Liver (tissue), 9 donors: Measurements from ENCODE around the gene SORBS2. TPM values are rescaled to one million over a fixed set of nuclear protein-coding genes. Genes with fewer than 3 reads are reported as not detected.

ENCODE experiments used
- DNase-seq: peaks from one replicate; pipeline ENCODE4 v3.0.0-alpha.2; 2017; ENCODE audit warnings: low spot score
- H3K27ac ChIP-seq, 2 donors: one replicate each; pipeline ENCODE4 v1.7.0; 2013; ENCODE audit warnings: inconsistent platforms in 2 of 2, low read length in 2 of 2, control low read depth in 1 of 2, low read depth in 1 of 2, mild to moderate bottlenecking in 1 of 2
- H3K27me3 ChIP-seq, 4 donors: one replicate each; pipeline versions ENCODE4 v1.6.1 to v1.7.0; 2013; ENCODE audit warnings: low read length in 3 of 4, inconsistent platforms in 1 of 4, mild to moderate bottlenecking in 1 of 4, moderate library complexity in 1 of 4; ENCODE audit not compliant: control insufficient read depth in 4 of 4, insufficient read depth in 4 of 4
- H3K36me3 ChIP-seq, 4 donors: one replicate each; pipeline versions ENCODE4 v1.6.1 to v1.7.0; 2013; ENCODE audit warnings: low read length in 3 of 4, mild to moderate bottlenecking in 3 of 4, low read depth in 1 of 4, moderate library complexity in 1 of 4; ENCODE audit not compliant: control insufficient read depth in 4 of 4, insufficient read depth in 3 of 4
- H3K4me1 ChIP-seq, 4 donors: one replicate each; pipeline versions ENCODE4 v1.6.1 to v1.7.0; 2013; ENCODE audit warnings: low read length in 3 of 4, mild to moderate bottlenecking in 3 of 4, moderate library complexity in 1 of 4; ENCODE audit not compliant: control insufficient read depth in 4 of 4, insufficient read depth in 4 of 4
- H3K4me3 ChIP-seq, 3 donors: one replicate each; pipeline versions ENCODE4 v1.6.1 to v1.7.0; 2013; ENCODE audit warnings: low read length in 3 of 3, control low read depth in 1 of 3, low read depth in 1 of 3, mild to moderate bottlenecking in 1 of 3
- H3K9ac ChIP-seq, 2 donors: one replicate each; pipeline ENCODE4 v1.7.0; 2013; ENCODE audit warnings: low read length in 2 of 2, mild to moderate bottlenecking in 2 of 2, moderate library complexity in 2 of 2, control low read depth in 1 of 2, low read depth in 1 of 2
- H3K9me3 ChIP-seq, 4 donors: one replicate each; pipeline versions ENCODE4 v1.6.1 to v1.7.0; 2013; ENCODE audit warnings: low read length in 3 of 4; ENCODE audit not compliant: control insufficient read depth in 4 of 4
- EGR1 ChIP-seq, 2 donors: IDR thresholded peaks; 2 replicates each; pipeline ENCODE4 v1.6.1; 2016 to 2018; ENCODE audit warnings: antibody characterized with exemption in 2 of 2, low read depth in 2 of 2
- FOXA1 ChIP-seq: IDR thresholded peaks from 2 replicates; pipeline ENCODE4 v1.6.1; 2016; ENCODE audit warnings: antibody characterized with exemption
- GABPA ChIP-seq, 2 donors: IDR thresholded peaks in 1 of 2; conservative IDR thresholded peaks in 1 of 2; 2 replicates each; pipeline ENCODE4 v1.6.1; 2016; ENCODE audit warnings: antibody characterized with exemption in 2 of 2, mild to moderate bottlenecking in 1 of 2, moderate library complexity in 1 of 2
- NR2F2 ChIP-seq: IDR thresholded peaks from 2 replicates; pipeline ENCODE4 v1.6.1; 2016; ENCODE audit warnings: antibody characterized with exemption
- RAD21 ChIP-seq, 2 donors: IDR thresholded peaks; 2 replicates each; pipeline ENCODE4 v1.6.1; 2016; ENCODE audit warnings: antibody characterized with exemption in 2 of 2, mild to moderate bottlenecking in 2 of 2
- TAF1 ChIP-seq: conservative IDR thresholded peaks from 2 replicates; pipeline ENCODE4 v1.6.1; 2016; ENCODE audit warnings: antibody characterized with exemption, mild to moderate bottlenecking
- YY1 ChIP-seq: IDR thresholded peaks from 2 replicates; pipeline ENCODE4 v1.6.1; 2016; ENCODE audit warnings: antibody characterized with exemption, mild to moderate bottlenecking
- WGBS: extraction: QIAGEN DNeasy Blood & Tissue Kit; methylation state at CpG from one replicate; pipeline ENCODE4 v1.1.7; 2013; 5-methylcytosine and 5-hydroxymethylcytosine counted together
- polyA plus RNA-seq, 2 donors: library from polyadenylated mRNA; stranded (reverse) in 1 of 2; unstranded in 1 of 2; fragments of 200-250 nt in 1 of 2; fragments of >200 nt in 1 of 2; fragmentation: Nextera tagmentation in 1 of 2; extraction: Ambion mirVana in 1 of 2; gene quantifications; one replicate each; pipeline versions ENCODE4 v1.2.1 to v1.2.3, GENCODE V29; 2013 to 2015
- total RNA-seq, 2 donors: library from RNA; depleted of rRNA; stranded (reverse); fragments of >200 nt; gene quantifications; one replicate each; pipeline ENCODE4 v1.2.3, GENCODE V29; 2014
- TF ChIP-seq, protein P1 (sequence below): IDR thresholded peaks from 2 replicates; pipeline ENCODE4 v1.6.1; 2016; ENCODE audit warnings: antibody characterized with exemption
- TF ChIP-seq, protein P2 (sequence below): IDR thresholded peaks from 2 replicates; pipeline ENCODE4 v1.6.1; 2016; ENCODE audit warnings: antibody characterized with exemption
- donor health status: healthy.
- donor health status: healthy.
- donor health status: healthy.
- donor health status: healthy.
- donor health status: healthy.

SORBS2 gene
- total and polyA plus RNA-seq, 4 donors: 23.3 to 136 (median 59.6) TPM

- TF ChIP-seq, protein P1, sequence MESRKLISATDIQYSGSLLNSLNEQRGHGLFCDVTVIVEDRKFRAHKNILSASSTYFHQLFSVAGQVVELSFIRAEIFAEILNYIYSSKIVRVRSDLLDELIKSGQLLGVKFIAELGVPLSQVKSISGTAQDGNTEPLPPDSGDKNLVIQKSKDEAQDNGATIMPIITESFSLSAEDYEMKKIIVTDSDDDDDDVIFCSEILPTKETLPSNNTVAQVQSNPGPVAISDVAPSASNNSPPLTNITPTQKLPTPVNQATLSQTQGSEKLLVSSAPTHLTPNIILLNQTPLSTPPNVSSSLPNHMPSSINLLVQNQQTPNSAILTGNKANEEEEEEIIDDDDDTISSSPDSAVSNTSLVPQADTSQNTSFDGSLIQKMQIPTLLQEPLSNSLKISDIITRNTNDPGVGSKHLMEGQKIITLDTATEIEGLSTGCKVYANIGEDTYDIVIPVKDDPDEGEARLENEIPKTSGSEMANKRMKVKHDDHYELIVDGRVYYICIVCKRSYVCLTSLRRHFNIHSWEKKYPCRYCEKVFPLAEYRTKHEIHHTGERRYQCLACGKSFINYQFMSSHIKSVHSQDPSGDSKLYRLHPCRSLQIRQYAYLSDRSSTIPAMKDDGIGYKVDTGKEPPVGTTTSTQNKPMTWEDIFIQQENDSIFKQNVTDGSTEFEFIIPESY: no peak
- TF ChIP-seq GABPA (IDR thresholded peaks at IDR 0.05 in 1 of 2, conservative IDR thresholded peaks at IDR 0.05 in 1 of 2) (no peak), TAF1 (no peak), YY1 (no peak), FOXA1 (no peak), NR2F2 (no peak)
- TF ChIP-seq, protein P2, sequence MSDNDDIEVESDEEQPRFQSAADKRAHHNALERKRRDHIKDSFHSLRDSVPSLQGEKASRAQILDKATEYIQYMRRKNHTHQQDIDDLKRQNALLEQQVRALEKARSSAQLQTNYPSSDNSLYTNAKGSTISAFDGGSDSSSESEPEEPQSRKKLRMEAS: no peak
Observed at GRCh38 chr4:185852961-185853360, 41.0 kb upstream of the SORBS2 start (continued).

DNA sequence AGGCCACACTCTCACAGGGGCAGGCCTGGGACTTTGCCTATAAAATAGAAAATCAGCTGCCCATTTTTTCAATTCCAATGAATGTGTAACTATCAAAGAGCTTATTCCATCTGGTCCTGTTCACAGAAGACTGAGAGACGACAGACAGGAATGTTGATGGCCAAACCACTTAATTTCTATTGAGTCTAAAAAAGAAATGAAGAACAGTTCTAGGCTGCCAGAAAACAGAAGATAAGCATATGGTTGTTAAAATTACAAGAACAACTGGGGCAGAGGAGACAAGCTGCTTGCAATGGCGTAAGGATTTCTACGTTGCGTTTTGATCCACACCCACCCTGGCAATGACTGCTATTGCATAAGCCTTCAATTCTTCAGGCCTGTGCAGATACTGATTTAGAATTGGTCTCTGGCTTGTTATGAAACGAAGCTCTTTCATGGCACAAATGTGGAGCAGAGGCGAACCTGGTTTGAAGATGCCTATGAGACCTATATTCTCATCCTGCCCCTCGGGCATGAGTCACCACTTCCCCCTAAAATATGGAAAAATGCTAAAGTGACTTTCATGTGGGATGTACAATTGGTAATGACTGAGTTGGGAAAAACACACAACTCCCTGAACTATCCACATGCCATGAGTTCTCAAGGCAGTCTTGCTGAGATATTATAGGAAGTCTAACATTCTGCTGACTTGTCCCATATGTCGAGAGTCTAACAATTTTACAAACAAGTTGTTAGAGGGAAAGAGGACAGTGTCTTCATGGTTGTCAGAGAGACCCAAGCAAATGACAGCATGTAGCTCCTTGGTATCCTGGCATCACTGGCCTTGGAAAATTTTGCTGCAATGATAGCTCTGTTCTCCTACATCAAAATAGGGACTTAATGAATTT is 37.9 kb upstream of the SORBS2 start:
- no peaks in the 10 kb centered on the region for H3K36me3 ChIP-seq
- WGBS: 90% methylated on average over 8 of the region's 8 CpGs
- no peaks in the 10 kb centered on the region for H3K9me3 ChIP-seq
- no peak overlapping the region for H3K27ac ChIP-seq
- no peak overlapping the region for H3K4me3 ChIP-seq
- no peak for DNase-seq
- no peaks in the 10 kb centered on the region for H3K4me1 ChIP-seq
- TF ChIP-seq YY1: no peak
- TF ChIP-seq GABPA (IDR thresholded peaks at IDR 0.05 in 1 of 2, conservative IDR thresholded peaks at IDR 0.05 in 1 of 2): no peak
- TF ChIP-seq, protein P1: no peak
- TF ChIP-seq EGR1 (IDR thresholded peaks at IDR 0.05; ENCODE audit: low read depth in 2 of 2): no peak
- H3K27me3 ChIP-seq: no peaks in the 10 kb centered on the region
- no peak overlapping the region for H3K9ac ChIP-seq

DNA sequence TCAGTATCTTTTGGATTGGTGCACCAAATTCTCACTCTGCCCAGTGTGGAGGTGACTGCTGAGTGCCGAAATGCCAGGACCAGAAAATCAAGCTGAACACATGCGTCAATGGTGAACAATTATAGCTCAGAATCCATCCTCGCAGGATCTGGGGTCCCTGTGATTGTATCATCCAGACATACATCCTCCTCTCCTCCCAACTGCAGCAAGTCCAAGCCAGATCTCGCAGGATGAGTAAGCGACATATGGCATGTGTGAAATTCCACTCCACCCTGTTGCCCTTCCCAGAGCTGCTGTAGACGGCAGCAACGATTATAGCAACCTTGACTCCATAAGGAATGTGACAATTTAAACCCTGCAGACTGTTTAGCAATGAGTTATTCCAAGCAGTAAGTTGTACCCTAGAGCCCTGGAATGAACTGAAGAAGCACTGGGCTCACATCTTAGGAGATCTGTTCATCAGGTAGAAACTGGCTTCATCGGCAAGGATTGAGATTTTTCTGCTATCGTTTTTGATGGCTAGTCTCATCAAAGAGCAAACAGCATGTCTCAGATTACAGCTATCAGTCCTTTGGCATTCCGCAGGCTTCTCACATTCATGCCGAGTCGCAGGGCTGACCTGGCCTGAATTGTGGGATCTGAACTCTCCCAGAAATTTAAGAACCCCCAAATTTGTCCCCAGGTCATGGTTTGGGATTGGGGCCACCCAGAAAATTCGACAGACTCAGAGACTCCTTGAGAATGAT is 35.5 kb upstream of the SORBS2 start:
- Histone ChIP-seq H3K27me3 (no peaks in the 10 kb centered on the region), H3K4me1 (no peaks in the 10 kb centered on the region), H3K9ac (no peak overlapping the region), H3K4me3 (no peak overlapping the region), H3K36me3 (no peaks in the 10 kb centered on the region), H3K9me3 (no peaks in the 10 kb centered on the region), H3K27ac (no peak overlapping the region)
- no peak for TF ChIP-seq RAD21 (IDR thresholded peaks at IDR 0.05)
- TF ChIP-seq, protein P2: no peak
- no peak for DNase-seq
- WGBS: 77% methylated on average over 13 of the region's 13 CpGs
